Testis (tissue), 2 donors: ENCODE results near the gene ZC3H18.

Experiments used
- CTCF ChIP-seq, 3 experiments: fragments of 450-650 bp in 2 of 3; fragments of 200-600 bp in 1 of 3; sonication (generic) in 1 of 3; IDR thresholded peaks; one replicate each; pipeline ENCODE4 v1.5.1; 2016 to 2019; ENCODE audit warnings: antibody characterized with exemption in 3 of 3, mild to moderate bottlenecking in 2 of 3, moderate library complexity in 1 of 3
- POLR2A ChIP-seq: fragments of 450-650 bp; IDR thresholded peaks from one replicate; pipeline ENCODE4 v1.6.1; 2017; ENCODE audit warnings: antibody characterized with exemption, mild to moderate bottlenecking, moderate library complexity

GRCh38 chr16:88538366-88539060 is 31.7 kb upstream of the ZC3H18 start:
- TF ChIP-seq CTCF (IDR thresholded peaks at IDR 0.05) (no peak), POLR2A (no peak)
